ENCODE data around the gene PAPOLA. TPM values are rescaled to one million over a fixed set of nuclear protein-coding genes. Genes with fewer than 3 reads are reported as not detected.

PAPOLA gene
- total RNA-seq: 94.4 and 113 TPM in 2 replicates

GRCh38 chr14:96501740-96502620 lies at the start of gene PAPOLA:
TSS of gene PAPOLA (plus strand) at chr14:96502382. CDS start at chr14:96502593, 211 bp downstream.

Other genes with a start within 250 kb of the PAPOLA start
- 9.7 and 37.2 TPM in 2 replicates for gene BDKRB1, start 246.2 kb upstream of the PAPOLA start, total RNA-seq
- gene ATG2B, start 139.0 kb upstream of the PAPOLA start, total RNA-seq: 29.1 and 32.3 TPM in 2 replicates
- 49.9 and 63.2 TPM in 2 replicates for gene GSKIP, start 138.9 kb upstream of the PAPOLA start, total RNA-seq
- 2.3 and 4.2 TPM in 2 replicates for gene AK7, start 110.3 kb upstream of the PAPOLA start, total RNA-seq

All from smooth muscle cell of trachea (primary cell).